Karpas-422 (cell line): ENCODE results near the gene TUBB4B. TPM values are rescaled to one million over a fixed set of nuclear protein-coding genes. Genes with fewer than 3 reads are reported as not detected.

Source experiments
- DNase-seq: peaks from one replicate; pipeline ENCODE4 v3.0.0-alpha.2; 2015
- H2AFZ ChIP-seq: fragments of 200-600 bp; sonication (generic); 2 replicates; pipeline ENCODE4 v1.6.1; 2014; ENCODE audit warnings: antibody characterized with exemption, low read length, mixed read lengths
- H3K27ac ChIP-seq: fragments of 200-600 bp; sonication (generic); 2 replicates; pipeline ENCODE4 v1.5.1; 2014; ENCODE audit warnings: mild to moderate bottlenecking, low read length, moderate library complexity
- H3K27me3 ChIP-seq: fragments of 200-600 bp; sonication (generic); 2 replicates; pipeline ENCODE4 v1.6.1; 2014; ENCODE audit warnings: low read length, mixed read lengths
- H3K36me3 ChIP-seq: fragments of 200-600 bp; sonication (generic); 2 replicates; pipeline ENCODE4 v1.6.1; 2014; ENCODE audit warnings: low read length, mixed read lengths; ENCODE audit not compliant: insufficient read depth
- H3K4me1 ChIP-seq: fragments of 200-600 bp; sonication (generic); 2 replicates; pipeline ENCODE4 v1.6.1; 2014; ENCODE audit warnings: mild to moderate bottlenecking, low read length, mixed read lengths
- H3K4me2 ChIP-seq: fragments of 200-600 bp; sonication (generic); 2 replicates; pipeline ENCODE4 v1.6.1; 2014; ENCODE audit warnings: low read length, low read depth, mild to moderate bottlenecking; ENCODE audit not compliant: poor library complexity, severe bottlenecking
- H3K4me3 ChIP-seq: fragments of 200-600 bp; sonication (generic); 2 replicates; pipeline ENCODE4 v1.5.1; 2014; ENCODE audit warnings: mild to moderate bottlenecking, antibody characterized with exemption, low read length, mixed read lengths
- H3K79me2 ChIP-seq: fragments of 200-600 bp; sonication (generic); 2 replicates; pipeline ENCODE4 v1.6.1; 2014; ENCODE audit warnings: mild to moderate bottlenecking, low read length, mixed read lengths
- H3K9ac ChIP-seq: fragments of 200-600 bp; sonication (generic); 2 replicates; pipeline ENCODE4 v1.6.0; 2014; ENCODE audit warnings: low read length
- H3K9me2 ChIP-seq: fragments of 200-600 bp; sonication (generic), shearing (Covaris generic); replicated peaks from 2 replicates; pipeline ENCODE4 v1.6.0; 2014; ENCODE audit warnings: mild to moderate bottlenecking, low read length, moderate library complexity; ENCODE audit not compliant: insufficient read depth
- H3K9me3 ChIP-seq: fragments of 300-700, 200-600 bp; sonication (generic); 2 replicates; pipeline ENCODE4 v1.6.1; 2014; ENCODE audit warnings: low read length, mixed read lengths
- H4K20me1 ChIP-seq: fragments of 200-600 bp; sonication (generic); 2 replicates; pipeline ENCODE4 v1.6.1; 2014; ENCODE audit warnings: mild to moderate bottlenecking, antibody characterized with exemption, low read length, low read depth; ENCODE audit not compliant: insufficient read depth
- total RNA-seq: library from RNA; depleted of rRNA; stranded (reverse); fragments of >200 nt; shearing (Covaris generic); gene quantifications from 2 replicates; pipeline ENCODE4 v1.2.3, GENCODE V29; 2014; ENCODE audit warnings: low replicate concordance

Gene TUBB4B
- total RNA-seq, 1 experiment from 2014 or later: 97.1 TPM

DNA sequence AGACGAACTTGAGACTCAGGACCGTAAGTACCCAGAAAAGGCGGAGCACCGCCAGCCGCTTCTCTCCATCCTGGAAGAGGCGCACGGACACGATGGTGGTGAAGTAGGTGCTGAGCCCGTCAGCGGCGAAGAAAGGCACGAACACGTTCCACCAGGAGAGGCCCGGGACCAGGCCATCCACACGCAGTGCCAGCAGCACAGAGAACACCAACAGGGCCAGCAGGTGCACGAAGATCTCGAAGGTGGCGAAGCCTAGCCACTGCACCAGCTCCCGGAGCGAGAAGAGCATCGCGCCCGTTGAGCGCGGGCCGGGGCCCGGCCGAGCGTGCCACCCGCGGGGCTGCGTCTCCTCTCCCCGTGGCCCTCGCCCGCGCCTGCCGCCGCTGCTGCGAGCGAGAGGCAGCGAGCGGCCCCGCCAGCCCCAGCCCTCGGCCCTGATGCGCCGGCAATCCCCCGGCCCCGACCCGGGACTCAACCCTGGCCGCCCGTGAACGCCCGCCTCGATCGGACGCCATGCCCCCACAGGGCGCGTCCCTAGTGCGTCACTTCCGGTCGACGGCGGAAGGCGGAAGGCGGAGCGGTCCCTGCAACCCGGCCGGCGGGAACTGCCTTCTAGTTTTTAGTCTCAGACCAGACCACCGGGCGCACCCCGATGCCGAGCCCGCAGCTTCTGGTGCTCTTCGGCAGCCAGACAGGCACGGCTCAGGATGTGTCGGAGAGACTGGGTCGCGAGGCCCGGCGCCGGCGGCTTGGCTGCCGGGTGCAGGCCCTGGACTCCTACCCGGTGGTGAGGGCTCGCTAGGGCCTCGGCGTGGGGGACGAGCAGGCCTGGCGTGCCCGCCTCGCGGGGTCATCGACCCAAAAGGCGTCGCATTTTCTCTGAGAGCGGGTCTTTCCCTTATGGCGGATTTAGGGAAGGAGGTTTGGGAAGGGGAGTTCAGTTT is 35.7 kb upstream of the TUBB4B start, which contains the start of the genes NDOR1 and TMEM203:
Gene NDOR1 (plus strand): TSS at position 575 of the 944 bp plus-strand sequence. CDS start 78 bp downstream, at position 653.
Gene TMEM203 (minus strand): TSS at position 523 of the 944 bp plus-strand sequence. CDS start 234 bp downstream, at position 289.
- Histone ChIP-seq H3K9me3 (no peaks in the 10 kb centered on the region), H3K27me3 (no peaks in the 10 kb centered on the region), H4K20me1 (0 out of 2 replicates have a peak, but pooled peaks cover 5% of the 10 kb centered on the region), H3K9me2 (no peaks in the 10 kb centered on the region), H3K4me2 (peak within 1 kb of the TSS; percentile 98), H3K27ac (peak within 1 kb of the TSS; percentile 62), H3K36me3 (peaks cover 6% of the 10 kb centered on the region; the same call in 1 of the 2 replicates), H3K79me2 (peaks cover 59% of the 10 kb centered on the region), H3K4me3 (peak within 1 kb of the TSS; percentile 99), H3K4me1 (peaks cover 49% of the 10 kb centered on the region), H3K9ac (peak within 1 kb of the TSS; percentile 100), H2AFZ (no peak within 1 kb of the TSS)
- peak; percentile 97 for DNase-seq

DNA sequence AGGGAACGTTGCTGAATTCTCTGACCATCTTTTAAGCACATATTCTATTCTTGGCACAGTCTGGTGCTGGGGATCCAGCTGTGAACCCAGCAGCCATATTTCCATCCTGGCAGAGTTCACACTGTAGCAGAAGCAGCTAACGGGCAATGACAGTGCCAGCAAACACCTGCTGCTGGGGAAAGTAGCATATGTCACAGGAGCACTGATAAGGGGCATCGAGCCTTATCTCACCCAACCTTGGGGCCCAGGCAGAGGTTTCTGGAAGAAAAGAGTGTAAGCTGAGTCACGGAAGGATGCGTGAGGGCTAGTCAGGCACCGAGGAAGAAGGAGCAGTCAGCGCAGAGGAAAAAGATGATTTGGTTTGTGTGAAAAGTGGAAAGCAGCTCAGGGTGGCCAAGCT is 34.5 kb upstream of the TUBB4B start:
- Histone ChIP-seq H3K4me3 (peak overlapping the region; percentile 99), H3K27ac (peak overlapping the region; percentile 62; the same call in 1 of the 2 replicates), H3K36me3 (peaks cover 6% of the 10 kb centered on the region; the same call in 1 of the 2 replicates), H3K9me2 (no peaks in the 10 kb centered on the region), H3K9me3 (no peaks in the 10 kb centered on the region), H3K4me2 (peak overlapping the region; percentile 98), H3K27me3 (no peaks in the 10 kb centered on the region), H4K20me1 (0 out of 2 replicates have a peak, but pooled peaks cover 5% of the 10 kb centered on the region), H3K79me2 (peaks cover 56% of the 10 kb centered on the region), H3K9ac (peak overlapping the region; percentile 100), H2AFZ (no peak overlapping the region), H3K4me1 (peaks cover 43% of the 10 kb centered on the region)
- DNase-seq: no peak

DNA sequence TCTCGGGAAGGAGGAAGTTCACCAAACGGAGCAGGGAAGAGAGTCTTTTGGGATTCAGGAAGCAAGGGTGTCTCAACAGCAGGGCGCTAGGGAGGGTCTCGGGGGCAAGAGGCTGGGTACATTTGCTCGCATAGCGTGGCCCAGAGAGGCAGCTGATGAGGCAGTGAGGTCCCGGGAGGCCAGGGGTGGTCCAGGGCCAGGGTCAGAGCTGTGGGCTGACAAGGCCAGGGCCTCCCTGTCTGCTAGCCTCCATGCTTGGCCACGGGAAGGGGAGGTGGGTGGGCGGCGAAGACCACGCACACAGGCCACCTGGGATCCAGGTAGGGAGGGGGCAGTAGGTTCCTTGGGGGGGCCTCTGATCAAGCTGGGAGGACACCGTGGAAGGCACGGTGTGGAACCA is 29.6 kb upstream of the TUBB4B start:
- Histone ChIP-seq H3K36me3 (peaks cover 6% of the 10 kb centered on the region; the same call in 1 of the 2 replicates), H3K9ac (no peak overlapping the region), H3K9me2 (no peaks in the 10 kb centered on the region), H2AFZ (no peak overlapping the region), H4K20me1 (no peaks in the 10 kb centered on the region), H3K4me2 (no peak overlapping the region), H3K9me3 (no peaks in the 10 kb centered on the region), H3K79me2 (peaks cover 13% of the 10 kb centered on the region), H3K4me3 (no peak overlapping the region), H3K4me1 (peaks cover 8% of the 10 kb centered on the region), H3K27ac (no peak overlapping the region), H3K27me3 (no peaks in the 10 kb centered on the region)
- no peak for DNase-seq

DNA sequence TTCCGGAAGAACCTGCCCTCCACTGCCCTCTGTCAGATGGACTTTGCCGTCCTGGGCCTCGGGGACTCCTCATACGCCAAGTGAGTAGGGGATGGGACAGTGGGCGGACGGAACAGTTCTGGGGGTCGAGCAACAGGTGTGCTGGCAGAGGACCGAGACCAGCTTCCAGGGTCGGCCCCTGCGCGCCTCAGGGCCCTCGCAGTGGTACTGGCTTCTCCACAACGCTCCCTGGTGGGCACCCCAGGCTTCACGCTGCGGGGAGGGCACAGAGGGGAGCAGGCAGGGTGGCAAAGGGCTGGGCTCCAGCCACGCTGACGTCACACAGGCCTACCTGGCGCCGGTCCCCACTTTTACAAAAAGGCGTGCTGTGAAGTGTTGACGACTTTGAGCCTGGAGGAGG is 28.6 kb upstream of the TUBB4B start:
- Histone ChIP-seq H3K4me3 (no peak overlapping the region), H2AFZ (no peak overlapping the region), H4K20me1 (no peaks in the 10 kb centered on the region), H3K9me3 (no peaks in the 10 kb centered on the region), H3K79me2 (peaks cover 3% of the 10 kb centered on the region), H3K27me3 (no peaks in the 10 kb centered on the region), H3K4me1 (no peaks in the 10 kb centered on the region), H3K27ac (no peak overlapping the region), H3K4me2 (no peak overlapping the region), H3K9ac (no peak overlapping the region), H3K9me2 (no peaks in the 10 kb centered on the region), H3K36me3 (0 out of 2 replicates have a peak, but pooled peaks cover under 1% of the 10 kb centered on the region)
- no peak for DNase-seq

DNA sequence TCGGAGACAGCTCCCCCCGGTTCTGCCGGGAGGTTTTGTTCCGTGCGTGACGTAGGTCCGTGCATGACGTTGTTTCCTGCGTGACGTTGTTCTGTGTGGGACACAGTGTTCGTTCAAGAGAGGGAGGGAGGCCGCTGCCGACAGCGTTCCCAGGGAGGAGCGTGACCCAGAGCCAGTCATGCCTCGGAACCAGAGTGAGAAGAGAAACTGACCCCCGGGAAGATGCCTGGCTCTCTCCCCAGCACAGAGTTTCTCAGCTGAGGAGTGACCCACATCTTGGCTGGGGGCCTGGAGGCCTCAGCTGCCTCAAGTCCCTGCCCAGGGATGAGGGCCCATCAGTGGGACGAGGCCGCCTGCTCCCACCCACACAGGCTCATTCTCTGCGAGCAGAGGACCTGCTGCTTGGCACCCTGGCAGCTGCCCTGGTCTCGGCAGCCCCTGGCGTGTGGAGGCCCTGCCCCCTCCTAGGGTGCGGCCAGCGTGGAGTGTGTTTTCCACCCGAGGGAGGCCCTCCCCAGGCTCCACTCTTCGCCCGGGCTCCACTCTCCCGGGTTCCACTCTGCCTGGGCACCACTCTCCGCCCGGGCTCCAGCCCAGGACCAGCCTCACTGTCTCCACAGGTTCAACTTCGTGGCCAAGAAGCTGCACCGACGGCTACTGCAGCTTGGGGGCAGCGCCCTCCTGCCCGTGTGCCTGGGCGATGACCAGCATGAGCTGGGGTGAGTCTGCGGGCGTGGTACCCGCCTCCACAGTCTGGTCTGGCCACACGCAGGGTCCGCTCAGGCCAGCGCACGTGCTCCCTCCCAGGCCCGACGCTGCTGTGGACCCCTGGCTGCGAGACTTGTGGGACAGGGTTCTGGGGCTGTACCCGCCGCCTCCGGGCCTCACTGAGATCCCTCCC is 27.7 kb upstream of the TUBB4B start:
- no peaks in the 10 kb centered on the region for H3K4me1 ChIP-seq
- no peak overlapping the region for H2AFZ ChIP-seq
- no peaks in the 10 kb centered on the region for H3K36me3 ChIP-seq
- H3K4me3 ChIP-seq: no peak overlapping the region
- no peak overlapping the region for H3K27ac ChIP-seq
- no peak overlapping the region for H3K9ac ChIP-seq
- no peaks in the 10 kb centered on the region for H4K20me1 ChIP-seq
- no peaks in the 10 kb centered on the region for H3K79me2 ChIP-seq
- H3K27me3 ChIP-seq: no peaks in the 10 kb centered on the region
- no peak overlapping the region for H3K4me2 ChIP-seq
- H3K9me3 ChIP-seq: no peaks in the 10 kb centered on the region
- no peak for DNase-seq
- H3K9me2 ChIP-seq: no peaks in the 10 kb centered on the region

DNA sequence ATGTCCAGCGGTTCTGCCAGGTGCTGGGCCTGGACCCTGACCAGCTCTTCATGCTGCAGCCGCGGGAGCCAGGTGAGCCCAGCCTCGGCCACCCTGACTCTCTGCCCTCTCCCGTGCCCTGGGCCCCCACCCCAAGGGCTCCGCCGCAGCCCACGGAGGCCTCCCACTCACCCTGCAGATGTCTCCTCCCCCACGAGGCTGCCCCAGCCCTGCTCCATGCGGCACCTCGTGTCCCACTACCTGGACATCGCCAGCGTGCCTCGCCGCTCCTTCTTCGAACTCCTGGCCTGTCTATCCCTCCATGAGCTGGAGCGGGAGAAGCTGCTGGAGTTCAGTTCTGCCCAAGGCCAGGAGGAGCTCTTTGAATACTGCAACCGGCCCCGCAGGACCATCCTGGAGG is 26.5 kb upstream of the TUBB4B start:
- H2AFZ ChIP-seq: no peak overlapping the region
- H3K79me2 ChIP-seq: no peaks in the 10 kb centered on the region
- H3K9ac ChIP-seq: no peak overlapping the region
- H3K4me2 ChIP-seq: no peak overlapping the region
- no peak for DNase-seq
- H3K27me3 ChIP-seq: no peaks in the 10 kb centered on the region
- H4K20me1 ChIP-seq: no peaks in the 10 kb centered on the region
- no peak overlapping the region for H3K4me3 ChIP-seq
- H3K27ac ChIP-seq: no peak overlapping the region
- H3K4me1 ChIP-seq: no peaks in the 10 kb centered on the region
- H3K36me3 ChIP-seq: no peaks in the 10 kb centered on the region
- no peaks in the 10 kb centered on the region for H3K9me3 ChIP-seq
- no peaks in the 10 kb centered on the region for H3K9me2 ChIP-seq

DNA sequence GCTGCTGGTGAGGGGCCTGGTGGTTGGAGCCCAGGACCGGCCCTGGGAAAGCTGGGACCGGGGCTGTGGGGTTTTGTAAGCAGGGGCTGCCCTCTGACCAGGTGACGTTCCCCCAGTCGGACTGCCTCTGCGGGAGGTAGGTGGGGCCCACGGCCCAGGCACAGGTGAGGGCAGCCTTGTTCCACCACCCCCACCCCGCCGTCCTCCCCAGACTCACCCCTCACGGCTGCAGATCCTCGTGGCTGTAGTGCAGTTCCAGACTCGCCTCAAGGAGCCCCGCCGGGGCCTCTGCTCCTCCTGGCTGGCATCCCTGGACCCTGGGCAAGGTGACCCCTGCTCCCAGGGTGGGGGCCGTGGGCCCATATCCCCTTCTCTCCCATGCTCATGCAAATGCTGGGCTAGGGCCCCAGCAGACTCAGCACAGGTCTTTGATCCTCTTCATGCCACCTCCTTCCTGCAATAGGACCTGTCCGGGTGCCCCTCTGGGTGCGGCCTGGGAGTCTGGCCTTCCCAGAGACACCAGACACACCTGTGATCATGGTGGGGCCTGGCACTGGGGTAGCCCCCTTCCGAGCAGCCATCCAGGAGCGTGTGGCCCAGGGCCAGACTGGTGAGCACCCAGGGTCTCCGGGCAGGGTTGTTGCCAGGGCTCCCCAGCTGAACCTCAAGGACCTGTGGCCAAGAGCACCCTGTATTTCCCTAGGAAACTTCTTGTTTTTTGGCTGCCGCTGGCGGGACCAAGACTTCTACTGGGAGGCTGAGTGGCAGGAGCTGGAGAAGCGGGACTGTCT is 25.7 kb upstream of the TUBB4B start:
- Histone ChIP-seq H4K20me1 (no peaks in the 10 kb centered on the region), H3K9me2 (no peaks in the 10 kb centered on the region), H3K4me3 (no peak overlapping the region), H3K4me1 (no peaks in the 10 kb centered on the region), H3K27ac (no peak overlapping the region), H2AFZ (no peak overlapping the region), H3K79me2 (no peaks in the 10 kb centered on the region), H3K9ac (no peak overlapping the region), H3K36me3 (no peaks in the 10 kb centered on the region), H3K4me2 (no peak overlapping the region), H3K27me3 (no peaks in the 10 kb centered on the region), H3K9me3 (no peaks in the 10 kb centered on the region)
- no peak for DNase-seq
